ENCODE measurements around the gene SMTN. TPM values are rescaled to one million over a fixed set of nuclear protein-coding genes. Genes with fewer than 3 reads are reported as not detected.

Gene SMTN
- total and polyA plus RNA-seq, 8 donors, result 51.5 to 607 (median 275) TPM

DNA sequence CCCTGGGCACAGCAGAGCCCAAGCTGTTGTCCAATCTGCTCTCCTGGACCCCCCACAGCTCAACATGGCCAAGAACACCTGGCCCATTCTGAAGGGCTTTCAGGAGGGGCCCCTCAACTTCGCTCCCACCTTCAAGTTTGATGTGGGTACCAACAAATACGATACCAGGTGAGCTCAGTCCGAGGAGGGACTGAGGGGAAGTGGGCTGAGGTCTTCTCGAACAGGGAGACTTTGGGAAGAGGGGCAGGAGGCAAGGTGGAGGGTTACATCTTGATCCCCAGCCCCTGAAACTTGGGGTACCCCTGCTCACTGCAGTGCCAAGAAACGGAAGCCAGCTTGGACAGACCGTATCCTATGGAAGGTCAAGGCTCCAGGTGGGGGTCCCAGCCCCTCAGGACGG lies 47.0 kb downstream of the SMTN start:
- no peak for TF ChIP-seq EP300 (IDR thresholded peaks at IDR 0.05)
- TF ChIP-seq, protein P1, sequence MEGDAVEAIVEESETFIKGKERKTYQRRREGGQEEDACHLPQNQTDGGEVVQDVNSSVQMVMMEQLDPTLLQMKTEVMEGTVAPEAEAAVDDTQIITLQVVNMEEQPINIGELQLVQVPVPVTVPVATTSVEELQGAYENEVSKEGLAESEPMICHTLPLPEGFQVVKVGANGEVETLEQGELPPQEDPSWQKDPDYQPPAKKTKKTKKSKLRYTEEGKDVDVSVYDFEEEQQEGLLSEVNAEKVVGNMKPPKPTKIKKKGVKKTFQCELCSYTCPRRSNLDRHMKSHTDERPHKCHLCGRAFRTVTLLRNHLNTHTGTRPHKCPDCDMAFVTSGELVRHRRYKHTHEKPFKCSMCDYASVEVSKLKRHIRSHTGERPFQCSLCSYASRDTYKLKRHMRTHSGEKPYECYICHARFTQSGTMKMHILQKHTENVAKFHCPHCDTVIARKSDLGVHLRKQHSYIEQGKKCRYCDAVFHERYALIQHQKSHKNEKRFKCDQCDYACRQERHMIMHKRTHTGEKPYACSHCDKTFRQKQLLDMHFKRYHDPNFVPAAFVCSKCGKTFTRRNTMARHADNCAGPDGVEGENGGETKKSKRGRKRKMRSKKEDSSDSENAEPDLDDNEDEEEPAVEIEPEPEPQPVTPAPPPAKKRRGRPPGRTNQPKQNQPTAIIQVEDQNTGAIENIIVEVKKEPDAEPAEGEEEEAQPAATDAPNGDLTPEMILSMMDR (IDR thresholded peaks at IDR 0.05), result no peak
- TF ChIP-seq POLR2A (IDR thresholded peaks at IDR 0.05), result no peak
- TF ChIP-seq POLR2AphosphoS5 (IDR thresholded peaks at IDR 0.05), result no peak
- Histone ChIP-seq H3K36me3 (no peaks in the 10 kb centered on the region), H3K9me3 (no peaks in the 10 kb centered on the region), H3K27me3 (no peaks in the 10 kb centered on the region), H3K27ac (no peak overlapping the region), H3K4me1 (peaks cover 15 to 29% (median 21%) of the 10 kb centered on the region in 4 donors), H3K4me3 (no peak overlapping the region)
- intact Hi-C loops (cut with DNase I; ENCODE audit: low total_unique reads), result no loop called here
- DNase-seq, result no peak
- WGBS, 5 donors, result 89 to 96% (median 92%) methylated on average over 7 of the region's 7 CpGs

DNA sequence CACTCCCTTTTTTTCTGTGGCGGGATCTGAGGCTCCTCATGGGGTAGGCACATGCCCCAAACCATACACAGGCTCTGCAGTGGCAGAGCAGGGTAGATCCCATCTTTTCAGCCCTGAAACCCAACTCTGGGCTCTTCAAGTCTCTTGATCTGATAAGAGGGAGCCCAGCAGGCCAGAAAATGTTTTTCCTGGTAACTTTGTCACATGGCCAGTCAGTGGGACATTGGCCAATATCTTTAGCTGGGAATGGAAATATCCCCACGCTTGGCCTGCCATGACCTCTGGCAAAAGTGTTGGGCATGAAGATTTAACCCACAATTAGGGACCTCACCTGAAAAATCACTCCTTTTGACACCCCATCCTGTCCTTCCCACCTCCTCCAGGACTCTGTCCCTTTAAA lies 49.8 kb downstream of the SMTN start:
- Histone ChIP-seq H3K4me1 (peaks cover 13 to 23% (median 14%) of the 10 kb centered on the region in 4 donors), H3K27ac (peak overlapping the region; percentile 43 to 74 (median 69)), H3K4me3 (no peak overlapping the region), H3K36me3 (no peaks in the 10 kb centered on the region), H3K27me3 (no peaks in the 10 kb centered on the region), H3K9me3 (no peaks in the 10 kb centered on the region)
- TF ChIP-seq POLR2A (IDR thresholded peaks at IDR 0.05) (no peak), POLR2AphosphoS5 (IDR thresholded peaks at IDR 0.05) (no peak), EP300 (IDR thresholded peaks at IDR 0.05) (no peak)
- TF ChIP-seq, protein P1 (IDR thresholded peaks at IDR 0.05), result no peak
- intact Hi-C loops (cut with DNase I; ENCODE audit: low total_unique reads), result no loop called here
- 57 to 73% (median 61%) methylated on average over 2 of the region's 2 CpGs for WGBS, 5 donors
- peak in 1 of 2 donors; percentile 65 for DNase-seq

DNA sequence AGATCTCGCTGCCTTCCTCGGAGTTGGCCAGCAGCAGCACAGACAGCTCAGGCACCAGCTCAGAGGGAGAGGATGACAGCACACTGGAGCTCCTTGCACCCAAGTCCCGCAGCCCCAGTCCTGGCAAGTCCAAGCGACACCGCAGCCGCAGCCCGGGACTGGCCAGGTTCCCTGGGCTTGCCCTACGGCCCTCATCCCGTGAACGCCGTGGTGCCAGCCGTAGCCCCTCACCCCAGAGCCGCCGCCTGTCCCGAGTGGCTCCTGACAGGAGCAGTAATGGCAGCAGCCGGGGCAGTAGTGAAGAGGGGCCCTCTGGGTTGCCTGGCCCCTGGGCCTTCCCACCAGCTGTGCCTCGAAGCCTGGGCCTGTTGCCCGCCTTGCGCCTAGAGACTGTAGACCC lies 52.8 kb downstream of the SMTN start:
- DNase-seq, result no peak
- 93 to 100% (median 96%) methylated on average over 8 to 19 of the region's 19 CpGs for WGBS, 5 donors
- H3K4me1 ChIP-seq, result peaks cover 13 to 23% (median 14%) of the 10 kb centered on the region in 4 donors

DNA sequence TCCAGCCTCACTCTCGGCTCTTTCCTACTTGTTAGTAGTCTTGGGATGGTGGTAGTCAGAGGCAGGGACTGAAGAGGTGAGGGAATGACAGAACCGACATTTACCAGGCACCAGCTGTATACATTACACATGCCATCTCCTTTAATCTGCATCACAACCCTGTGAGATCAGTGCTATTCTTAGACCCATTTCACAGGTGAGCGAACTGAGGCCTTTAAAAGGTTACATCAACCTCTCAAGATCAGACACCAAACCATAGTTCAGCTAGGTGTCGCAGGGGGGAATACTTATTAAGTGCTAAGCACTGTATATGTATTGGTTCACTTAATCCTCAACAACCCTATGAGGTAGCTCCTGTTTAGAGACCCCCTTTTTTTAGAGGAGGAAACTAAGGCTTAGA lies 53.6 kb downstream of the SMTN start:
- Histone ChIP-seq H3K27ac (no peak overlapping the region), H3K4me1 (peaks cover 13 to 23% (median 14%) of the 10 kb centered on the region in 4 donors), H3K36me3 (no peaks in the 10 kb centered on the region), H3K4me3 (no peak overlapping the region), H3K9me3 (no peaks in the 10 kb centered on the region), H3K27me3 (peaks cover 0 to 13% (median 0%) of the 10 kb centered on the region in 3 donors)
- intact Hi-C loops (cut with DNase I; ENCODE audit: low total_unique reads), result no loop called here
- DNase-seq, result no peak
- no peak for TF ChIP-seq EP300 (IDR thresholded peaks at IDR 0.05)
- no peak for TF ChIP-seq POLR2A (IDR thresholded peaks at IDR 0.05)
- TF ChIP-seq, protein P1 (IDR thresholded peaks at IDR 0.05), result no peak
- no peak for TF ChIP-seq POLR2AphosphoS5 (IDR thresholded peaks at IDR 0.05)
- 70 to 92% (median 90%) methylated on average over 4 of the region's 4 CpGs for WGBS, 5 donors

More for the DNA sequence above, 52.8 kb downstream of the SMTN start:
- Histone ChIP-seq H3K4me3 (no peak overlapping the region), H3K9me3 (no peaks in the 10 kb centered on the region), H3K36me3 (no peaks in the 10 kb centered on the region), H3K27me3 (peaks cover 0 to 6% (median 0%) of the 10 kb centered on the region in 3 donors), H3K27ac (no peak overlapping the region)
- intact Hi-C loops (cut with DNase I; ENCODE audit: low total_unique reads), result no loop called here
- TF ChIP-seq POLR2AphosphoS5 (IDR thresholded peaks at IDR 0.05) (no peak), EP300 (IDR thresholded peaks at IDR 0.05) (no peak), POLR2A (IDR thresholded peaks at IDR 0.05) (no peak)
- TF ChIP-seq, protein P1 (IDR thresholded peaks at IDR 0.05), result no peak
